KMS-11 (cell line): ENCODE measurements around the gene CAND1.

ENCODE experiments used
- H2AFZ ChIP-seq: fragments of 200-600 bp; sonication (generic); 2 replicates; pipeline ENCODE4 v1.6.1; 2016; ENCODE audit warnings: antibody characterized with exemption, mixed run types, low read depth
- H3K27ac ChIP-seq: fragments of 200-600 bp; sonication (generic); 2 replicates; pipeline ENCODE4 v1.6.1; 2016; ENCODE audit warnings: mild to moderate bottlenecking, mixed run types
- H3K27me3 ChIP-seq: fragments of 200-600 bp; sonication (generic); 2 replicates; pipeline ENCODE4 v1.6.1; 2017; ENCODE audit warnings: mild to moderate bottlenecking, low read depth, mixed run types, moderate library complexity; ENCODE audit not compliant: insufficient read depth
- H3K36me3 ChIP-seq: fragments of 200-600 bp; sonication (generic); 2 replicates; pipeline ENCODE4 v1.6.1; 2017; ENCODE audit warnings: mild to moderate bottlenecking, mixed run types; ENCODE audit not compliant: insufficient read depth
- H3K4me1 ChIP-seq: fragments of 200-600 bp; sonication (generic); 2 replicates; pipeline ENCODE4 v1.6.1; 2016; ENCODE audit warnings: mild to moderate bottlenecking, low read depth, mixed run types; ENCODE audit not compliant: poor library complexity, severe bottlenecking
- H3K4me2 ChIP-seq: fragments of 200-600 bp; sonication (generic); 2 replicates; pipeline ENCODE4 v1.7.0; 2016; ENCODE audit warnings: mild to moderate bottlenecking, mixed run types
- H3K4me3 ChIP-seq: fragments of 200-600 bp; sonication (generic); IDR thresholded peaks from 2 replicates; pipeline ENCODE4 v1.6.1; 2017; ENCODE audit warnings: low read depth, low read length, mixed read lengths; ENCODE audit not compliant: insufficient read depth
- H3K79me2 ChIP-seq: fragments of 200-600 bp; sonication (generic); 2 replicates; pipeline ENCODE4 v1.6.1; 2016; ENCODE audit warnings: low read depth, mixed run types; ENCODE audit not compliant: insufficient read depth
- H3K9ac ChIP-seq: fragments of 200-600 bp; sonication (generic); 2 replicates; pipeline ENCODE4 v1.6.1; 2016; ENCODE audit warnings: mild to moderate bottlenecking, mixed run types
- H4K20me1 ChIP-seq: fragments of 200-600 bp; sonication (generic); 2 replicates; pipeline ENCODE4 v1.6.1; 2016; ENCODE audit warnings: mild to moderate bottlenecking, mixed run types; ENCODE audit not compliant: insufficient read depth
- CTCF ChIP-seq: fragments of 200-600 bp; sonication (generic); conservative IDR thresholded peaks from 2 replicates; pipeline ENCODE4 v1.6.1; 2017; ENCODE audit warnings: low read depth, mild to moderate bottlenecking, antibody characterized with exemption, low read length, moderate library complexity, mixed read lengths

CAND1 gene

GRCh38 chr12:67323007-67323406, 53.8 kb downstream of the CAND1 start:
- TF ChIP-seq CTCF, result no peak
- H3K27ac ChIP-seq, result no peak overlapping the region
- H2AFZ ChIP-seq, result no peak overlapping the region
- peaks cover 37% of the 10 kb centered on the region for H3K4me1 ChIP-seq
- H4K20me1 ChIP-seq, result no peaks in the 10 kb centered on the region
- no peak overlapping the region for H3K4me3 ChIP-seq
- H3K9ac ChIP-seq, result no peak overlapping the region
- H3K27me3 ChIP-seq, result no peaks in the 10 kb centered on the region
- H3K79me2 ChIP-seq, result no peaks in the 10 kb centered on the region
- H3K36me3 ChIP-seq, result no peaks in the 10 kb centered on the region
- no peak overlapping the region for H3K4me2 ChIP-seq

GRCh38 chr12:67326637-67327036, 57.5 kb downstream of the CAND1 start:
- Histone ChIP-seq H3K4me3 (no peak overlapping the region), H3K36me3 (no peaks in the 10 kb centered on the region), H3K4me1 (peaks cover 2% of the 10 kb centered on the region), H3K79me2 (no peaks in the 10 kb centered on the region), H2AFZ (no peak overlapping the region), H3K27me3 (no peaks in the 10 kb centered on the region), H3K4me2 (no peak overlapping the region), H3K27ac (no peak overlapping the region), H4K20me1 (no peaks in the 10 kb centered on the region), H3K9ac (no peak overlapping the region)
- TF ChIP-seq CTCF, result no peak

GRCh38 chr12:67327466-67327865, 58.3 kb downstream of the CAND1 start:
- Histone ChIP-seq H3K4me3 (no peak overlapping the region), H3K27me3 (no peaks in the 10 kb centered on the region), H3K4me1 (no peaks in the 10 kb centered on the region), H4K20me1 (no peaks in the 10 kb centered on the region), H3K79me2 (no peaks in the 10 kb centered on the region), H3K27ac (no peak overlapping the region), H3K4me2 (no peak overlapping the region), H2AFZ (no peak overlapping the region), H3K9ac (no peak overlapping the region), H3K36me3 (no peaks in the 10 kb centered on the region)
- TF ChIP-seq CTCF, result no peak

GRCh38 chr12:67331123-67331522, 62.0 kb downstream of the CAND1 start:
- Histone ChIP-seq H3K27ac (no peak overlapping the region), H3K4me2 (no peak overlapping the region), H4K20me1 (no peaks in the 10 kb centered on the region), H3K27me3 (no peaks in the 10 kb centered on the region), H3K4me1 (no peaks in the 10 kb centered on the region), H2AFZ (no peak overlapping the region), H3K79me2 (no peaks in the 10 kb centered on the region), H3K36me3 (no peaks in the 10 kb centered on the region), H3K4me3 (no peak overlapping the region), H3K9ac (no peak overlapping the region)
- TF ChIP-seq CTCF, result no peak
